LoVo (cell line): ENCODE measurements around the gene KDM2B.
"Not testable (repeated sequence)": the region's sequence is repeated elsewhere in the genome, so short reads cannot be mapped to it uniquely, and the experiment has no call there.

Experiments
- DNase-seq: peaks from one replicate; pipeline ENCODE4 v3.0.0-alpha.2; 2016; ENCODE audit warnings: low spot score

The KDM2B gene

DNA sequence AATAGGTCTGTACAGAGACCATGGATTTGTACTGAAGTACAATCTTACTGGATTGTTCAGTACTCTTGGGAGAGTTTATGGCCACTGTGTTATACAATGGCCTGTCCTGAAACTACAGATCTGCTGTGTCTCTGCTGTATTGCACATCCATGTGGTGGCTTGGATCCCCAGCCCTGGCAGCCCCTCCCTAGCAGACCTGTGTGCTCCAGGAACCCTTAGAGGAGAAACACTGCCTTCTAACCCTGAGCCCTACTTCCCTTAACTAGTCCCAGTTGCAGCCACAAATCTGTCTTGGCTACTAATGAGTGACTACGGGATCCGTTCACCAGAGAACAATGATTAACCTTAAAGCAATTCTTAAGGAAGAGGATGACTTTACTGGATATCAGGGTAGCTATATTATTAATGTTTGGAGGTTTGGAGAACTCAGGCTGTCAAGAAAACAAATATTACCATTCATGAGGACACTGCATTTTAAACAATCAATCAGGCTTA is 153.2 kb downstream of the KDM2B start:
- DNase-seq = no peak

DNA sequence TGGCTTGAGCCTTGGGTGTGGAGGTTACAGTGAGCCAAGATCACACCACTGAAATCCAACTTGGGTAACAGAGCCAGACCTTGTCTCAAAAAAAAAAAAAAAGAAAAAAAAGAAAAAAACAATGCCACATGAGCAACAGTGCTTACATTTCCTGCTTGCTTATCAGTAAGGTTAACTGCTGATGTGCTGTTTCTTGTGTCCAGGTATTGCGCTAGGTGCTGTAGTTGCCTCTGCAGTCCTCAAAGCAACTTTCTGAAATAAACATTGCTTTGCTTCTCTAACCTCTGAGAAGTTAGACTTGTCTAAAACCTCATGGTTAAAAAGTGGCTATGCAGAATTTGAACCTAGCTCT is 156.2 kb downstream of the KDM2B start:
- no peak for DNase-seq

DNA sequence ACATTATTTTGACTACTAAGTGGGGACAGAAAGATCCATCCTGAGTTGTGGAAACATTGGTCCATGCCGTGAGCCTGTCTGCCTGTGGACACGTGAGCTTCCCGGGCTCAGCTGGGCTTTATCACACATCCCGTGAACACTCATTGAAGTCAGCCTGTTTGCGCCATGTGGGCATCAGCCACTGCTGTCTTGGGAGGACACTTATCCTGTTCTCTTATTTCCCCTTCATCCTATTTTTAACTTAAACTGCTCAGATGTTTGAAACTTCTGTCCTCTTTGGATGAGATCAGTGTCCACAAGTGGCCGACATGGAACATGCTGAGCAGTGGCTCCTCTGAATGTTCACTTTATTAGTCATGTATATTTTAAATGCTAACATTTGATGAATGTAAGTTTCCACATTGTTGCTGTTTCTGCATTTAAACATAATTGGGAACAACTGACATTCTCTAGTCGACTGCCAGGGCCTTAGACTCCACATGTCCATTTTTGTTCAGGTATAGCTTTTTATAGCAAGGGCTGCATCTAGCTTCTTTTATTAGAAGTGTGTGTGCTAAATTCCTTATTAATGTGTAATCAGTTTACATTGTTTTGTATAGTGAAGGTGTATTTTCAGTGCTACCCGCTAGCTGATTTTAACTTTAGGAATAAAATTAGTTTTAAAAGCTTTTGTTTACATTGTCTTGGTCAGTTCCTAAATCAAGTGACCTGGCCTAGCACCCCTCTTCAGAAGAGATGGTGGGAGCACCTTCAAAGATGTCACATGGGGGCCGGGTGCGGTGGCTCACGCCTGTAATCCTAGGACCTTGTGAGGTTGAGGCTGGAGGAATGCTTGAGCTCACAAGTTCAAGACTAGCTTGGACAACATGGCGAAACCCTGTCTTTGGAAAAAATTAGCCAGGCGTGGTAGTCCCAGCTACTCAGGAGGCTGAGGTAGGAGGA is 156.9 kb downstream of the KDM2B start:
- no peak for DNase-seq

DNA sequence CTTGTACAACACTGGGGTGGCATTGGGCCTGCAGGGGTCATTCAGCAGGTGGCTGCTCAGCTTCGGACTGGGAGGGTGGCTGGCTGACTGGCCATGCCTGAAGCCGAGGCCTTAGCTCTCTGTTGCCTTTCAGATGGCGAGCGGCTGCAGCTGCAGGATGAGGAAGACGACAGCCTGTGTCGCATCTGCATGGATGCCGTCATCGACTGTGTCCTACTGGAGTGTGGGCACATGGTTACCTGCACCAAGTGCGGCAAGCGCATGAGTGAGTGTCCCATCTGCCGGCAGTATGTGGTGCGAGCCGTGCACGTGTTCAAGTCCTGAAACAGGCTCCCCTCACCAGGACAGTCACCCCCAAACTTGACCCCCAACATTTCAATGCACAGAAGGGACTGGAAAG is 157.6 kb downstream of the KDM2B start:
- no peak for DNase-seq

DNA sequence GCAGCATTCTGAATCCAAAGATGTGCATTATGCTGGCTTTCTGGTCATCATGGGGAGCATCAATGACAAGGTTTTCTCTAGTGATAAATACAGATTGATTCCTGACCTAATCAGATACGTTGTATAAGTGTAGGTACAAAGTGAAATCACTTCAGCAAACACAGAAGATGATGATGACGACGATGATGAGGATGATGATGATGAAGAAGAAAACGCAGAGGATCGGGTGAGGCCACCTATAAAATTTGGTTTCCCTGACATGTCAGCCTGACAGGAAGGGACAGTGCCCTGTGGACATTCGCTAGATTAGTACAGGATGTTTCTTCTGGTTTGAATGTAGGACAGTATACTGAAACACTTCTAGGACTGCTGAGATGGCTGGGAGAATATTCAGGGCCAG is 160.7 kb downstream of the KDM2B start:
- no peak for DNase-seq

DNA sequence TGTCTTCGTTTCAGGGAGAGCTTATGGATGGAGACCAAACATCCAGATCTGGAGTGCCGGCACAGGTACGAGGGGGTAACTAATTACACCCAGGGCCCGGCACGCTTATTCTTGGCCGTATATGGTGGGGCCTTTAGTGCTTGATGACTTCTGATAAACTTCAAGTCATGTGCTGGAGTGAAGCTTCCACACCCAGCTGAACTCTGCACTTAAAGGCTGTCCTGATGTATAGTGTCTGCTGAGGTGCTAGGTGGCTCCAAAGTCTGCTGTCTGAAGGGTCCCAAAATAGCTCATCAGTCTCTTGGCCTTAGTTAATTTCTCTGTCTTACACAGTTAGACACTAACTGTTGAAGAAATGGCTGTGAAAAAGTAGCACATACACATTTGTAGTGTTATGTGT is 163.0 kb downstream of the KDM2B start:
- no peak for DNase-seq

DNA sequence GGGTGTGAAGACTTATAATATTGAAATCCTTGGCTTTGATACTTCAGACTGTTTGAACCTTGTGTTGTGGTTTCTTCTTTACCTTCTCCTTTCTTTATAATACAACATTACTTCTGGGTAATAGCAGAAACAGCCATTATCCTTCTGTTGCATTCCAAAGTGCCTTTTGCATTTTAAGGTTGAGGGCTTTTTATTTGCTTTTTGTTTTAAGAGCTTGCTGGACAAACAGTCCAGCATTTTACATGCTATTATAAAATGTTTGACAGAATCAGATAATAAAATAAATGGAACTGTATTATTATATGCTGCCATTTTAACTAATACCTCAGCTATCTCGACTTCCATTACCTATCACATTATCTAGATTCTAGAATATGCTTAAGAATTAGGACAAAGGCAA is 166.9 kb downstream of the KDM2B start:
- no peak for DNase-seq

DNA sequence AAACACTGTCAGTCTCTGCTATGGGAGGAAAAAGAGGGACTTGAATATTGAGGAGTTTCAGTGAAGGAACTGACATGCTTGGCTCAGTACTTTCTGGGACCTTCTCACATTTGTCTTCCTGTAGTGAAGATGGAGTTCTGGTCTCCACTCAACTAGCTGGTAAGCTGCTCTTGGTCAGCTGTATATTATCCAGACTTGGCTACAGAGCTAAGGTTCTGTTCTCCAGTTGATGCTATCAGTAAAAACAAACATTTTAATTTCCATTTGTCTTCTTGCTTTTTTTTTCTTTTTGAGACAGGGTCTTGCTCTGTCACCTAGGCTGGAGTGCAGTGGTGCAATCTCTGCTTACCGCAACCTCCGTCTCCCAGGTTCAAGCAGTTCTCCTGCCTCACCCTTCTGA is 175.6 kb downstream of the KDM2B start:
- no peak for DNase-seq

DNA sequence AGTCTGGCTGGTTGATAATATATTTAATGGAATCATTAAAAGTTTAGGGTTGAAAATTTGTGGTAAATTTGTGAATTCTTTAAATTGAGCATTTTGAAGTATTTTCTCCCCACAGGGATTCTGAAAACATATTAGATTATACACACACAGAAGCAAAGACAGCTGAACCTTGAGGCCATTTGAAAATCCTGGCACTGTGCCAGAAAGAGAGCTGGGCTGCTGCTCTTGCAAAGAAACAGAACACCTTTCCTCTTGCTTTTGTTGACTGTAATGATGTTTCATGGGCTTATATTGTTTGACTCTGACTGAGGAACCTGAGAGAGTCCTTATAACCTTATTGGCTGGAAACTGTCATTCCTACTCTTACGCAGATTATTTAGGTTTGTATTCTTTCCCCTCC is 176.1 kb downstream of the KDM2B start:
- DNase-seq = no peak

DNA sequence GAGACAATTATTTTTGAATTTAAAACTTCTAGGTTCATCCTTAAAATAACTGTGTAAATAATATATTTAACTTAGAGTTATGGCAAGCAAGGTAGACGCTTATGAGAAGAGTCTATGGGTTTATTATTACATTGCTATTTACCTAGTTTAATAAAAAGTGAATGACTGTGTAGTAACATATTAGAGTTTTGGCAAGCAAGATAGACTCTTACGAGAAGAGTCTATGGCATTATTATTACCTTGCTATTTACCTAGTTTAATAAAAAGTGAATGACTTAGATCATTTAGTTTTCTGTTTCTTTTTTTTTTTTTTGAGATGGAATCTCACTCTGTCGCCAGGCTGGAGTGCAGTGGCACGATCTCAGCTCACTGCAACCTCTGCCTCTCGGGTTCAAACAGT is 177.1 kb downstream of the KDM2B start:
- DNase-seq = no peak

DNA sequence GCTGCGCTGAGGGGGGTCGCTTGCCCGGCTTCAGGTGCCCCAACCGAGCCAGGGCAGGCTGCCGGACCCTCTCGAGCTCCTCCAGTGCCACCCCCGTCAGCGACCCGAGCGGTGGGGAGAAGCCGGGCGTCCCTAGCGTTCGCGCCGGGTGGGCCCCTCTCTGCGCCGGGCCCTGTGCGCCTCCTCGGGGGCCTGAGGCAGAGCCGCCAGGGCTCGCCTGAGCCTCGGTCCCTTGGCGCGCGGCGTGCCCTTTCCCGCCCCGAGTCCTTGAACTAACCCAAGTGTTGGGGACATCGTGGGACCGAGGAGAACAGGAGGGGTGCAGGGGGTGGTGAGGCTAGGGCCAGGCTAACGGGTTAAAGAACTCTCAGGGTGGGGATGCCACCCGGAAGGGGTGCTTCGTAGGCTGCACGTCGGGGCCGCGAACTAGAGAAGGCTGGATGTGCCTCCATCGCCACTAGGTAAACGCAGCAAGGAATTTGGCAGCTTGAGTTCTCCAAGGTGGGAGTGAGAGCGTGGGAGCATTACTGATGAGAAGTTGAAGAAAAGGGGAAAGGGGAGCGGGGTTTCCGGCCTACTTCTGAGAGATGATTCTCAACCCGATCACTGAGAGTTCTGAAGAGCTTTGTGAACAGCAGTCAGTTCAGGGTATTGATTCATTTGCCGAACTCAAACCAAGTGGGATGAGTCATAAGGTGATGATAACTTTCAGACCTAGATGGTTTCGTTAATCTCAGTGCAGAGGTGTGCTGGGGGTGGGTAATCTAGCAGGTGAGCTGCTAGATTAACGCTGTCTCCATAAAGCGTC is 180.3 kb downstream of the KDM2B start:
- DNase-seq = peak; percentile 72

DNA sequence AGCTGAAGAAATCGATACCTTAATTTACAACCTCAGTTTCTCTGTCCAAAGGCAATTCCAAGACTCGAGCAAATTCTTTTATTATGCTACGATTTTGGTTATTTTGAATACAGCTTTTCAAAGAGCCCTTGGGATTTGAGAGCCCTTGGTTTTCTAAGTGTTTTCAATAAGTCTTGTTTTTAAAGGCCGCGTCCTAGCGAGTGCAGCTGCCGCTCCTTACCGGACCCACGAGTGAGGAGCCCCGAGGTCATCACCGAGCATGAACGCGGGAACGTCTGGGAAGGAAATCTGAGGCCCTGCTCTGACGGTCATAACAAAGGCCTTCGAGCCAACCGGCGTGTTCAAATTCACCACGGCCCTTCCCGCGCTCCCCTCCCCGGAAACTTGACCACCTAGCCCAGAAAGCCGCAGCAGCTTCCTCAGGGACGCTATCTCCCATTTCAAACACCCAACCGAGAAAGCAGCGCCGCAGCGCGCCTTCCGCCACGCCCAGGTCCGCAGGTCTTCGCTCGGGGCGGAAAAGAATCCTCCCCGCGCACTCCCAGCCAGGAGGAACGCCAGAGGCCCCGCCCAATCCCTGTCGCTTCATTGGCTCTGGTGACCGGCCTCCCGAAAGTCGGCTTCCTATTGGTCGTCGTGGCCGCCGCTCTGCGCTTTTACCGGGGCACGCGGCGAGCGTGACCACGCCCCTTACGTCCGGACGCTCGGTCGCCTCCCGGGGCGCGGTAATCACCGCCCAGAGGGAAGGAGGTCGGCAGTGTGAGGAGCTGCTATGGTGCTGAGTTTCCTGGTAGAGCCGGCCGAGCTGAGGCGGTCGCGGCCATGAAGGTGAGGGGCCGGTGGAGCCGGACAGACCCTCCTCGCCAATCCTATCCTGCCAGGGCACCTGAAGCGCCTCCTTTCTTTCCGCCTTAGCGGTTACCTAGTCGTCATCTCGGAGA is 181.2 kb downstream of the KDM2B start, which contains the start of gene RNF34:
TSS of gene RNF34 (plus strand) at position 728 of the 941 bp plus-strand sequence. CDS start at position 823, 95 bp downstream.
- peak; percentile 100 for DNase-seq

DNA sequence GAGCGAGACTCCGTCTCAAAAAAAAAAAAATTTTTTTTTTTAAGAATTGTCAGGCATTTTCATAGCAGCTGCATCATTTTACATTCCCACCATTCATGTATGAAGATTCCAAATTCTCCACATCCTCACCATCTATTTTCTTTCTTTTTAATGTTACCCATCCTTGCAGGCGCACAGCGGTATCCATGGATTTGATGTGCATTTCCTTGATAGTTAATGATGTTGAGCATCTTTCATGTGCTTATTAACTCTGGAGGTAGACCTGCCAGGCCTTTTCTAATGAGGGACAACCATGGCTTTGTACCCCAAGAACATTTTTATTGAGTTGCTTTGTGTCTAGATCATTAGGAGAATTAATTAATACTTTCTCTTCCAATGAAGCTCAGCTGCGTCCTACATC is 182.5 kb downstream of the KDM2B start:
- no peak for DNase-seq

DNA sequence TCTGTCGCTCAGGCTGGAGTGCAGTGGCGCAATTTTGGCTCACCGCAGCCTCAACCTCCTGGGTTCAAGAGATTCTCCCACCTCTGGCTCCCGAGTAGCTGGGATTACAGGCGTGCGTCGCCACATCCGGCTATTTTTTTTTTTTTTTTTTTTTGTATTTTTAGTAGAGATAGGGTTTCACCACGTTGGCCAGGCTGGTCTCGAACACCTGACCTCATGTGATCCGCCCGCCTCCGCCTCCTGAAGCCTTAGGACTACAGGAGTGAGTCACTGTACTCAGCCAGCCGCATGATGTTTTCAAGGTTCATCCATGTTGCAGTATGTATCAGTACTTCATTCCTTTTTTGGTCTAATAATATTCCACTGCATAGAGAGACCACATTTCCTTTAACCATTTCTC is 183.3 kb downstream of the KDM2B start:
- no peak for DNase-seq

DNA sequence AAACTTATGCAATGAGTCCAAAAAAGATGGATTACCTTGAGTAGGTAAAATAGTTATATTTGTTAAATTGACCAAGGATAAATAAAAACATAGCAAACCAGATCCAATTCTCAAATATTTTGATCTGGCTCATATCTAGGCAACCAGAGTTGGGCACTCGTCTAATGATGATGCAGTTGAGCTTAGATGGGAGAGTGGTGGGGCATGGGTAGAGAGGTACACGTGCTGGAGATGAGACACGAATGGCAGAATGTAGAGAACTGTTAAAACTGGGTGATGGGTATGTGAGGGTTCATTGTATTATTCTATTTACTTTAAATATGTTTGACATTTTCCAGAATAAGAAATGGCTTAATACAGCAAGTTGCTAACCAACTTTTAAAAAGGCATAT is 188.5 kb downstream of the KDM2B start:
- DNase-seq = no peak

DNA sequence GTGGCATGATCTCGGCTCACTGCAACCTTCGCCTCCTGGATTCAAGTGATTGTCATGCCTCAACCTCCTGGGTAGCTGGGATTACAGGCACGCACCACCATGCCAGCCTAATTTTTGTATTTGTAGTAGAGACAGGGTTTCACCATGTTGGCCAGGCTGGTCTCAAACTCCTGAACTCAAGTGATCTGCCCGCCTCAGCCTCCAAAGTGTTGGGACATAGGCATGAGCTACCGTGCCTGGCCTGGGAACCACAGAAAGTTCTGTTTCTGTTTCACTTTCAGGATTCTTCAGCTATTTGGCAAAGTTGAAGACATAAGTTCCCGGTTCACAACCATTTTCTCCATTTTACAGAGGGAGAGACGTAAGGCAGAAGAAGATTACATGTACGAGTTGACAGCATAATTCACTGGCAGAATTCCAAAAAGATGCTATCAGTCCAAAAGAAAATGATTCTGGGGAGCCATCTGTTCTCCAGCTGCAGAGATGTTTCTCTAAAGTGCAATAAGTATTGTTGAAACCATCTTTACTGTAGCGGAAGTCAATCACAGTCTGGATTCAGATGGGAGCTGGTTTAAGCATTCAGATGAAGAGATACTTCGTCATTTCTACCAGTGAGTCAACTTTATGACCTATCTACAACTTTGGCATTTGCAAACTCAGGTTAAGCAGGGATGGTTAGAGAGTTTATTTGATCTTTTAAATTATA is 189.1 kb downstream of the KDM2B start:
- DNase-seq = no peak

DNA sequence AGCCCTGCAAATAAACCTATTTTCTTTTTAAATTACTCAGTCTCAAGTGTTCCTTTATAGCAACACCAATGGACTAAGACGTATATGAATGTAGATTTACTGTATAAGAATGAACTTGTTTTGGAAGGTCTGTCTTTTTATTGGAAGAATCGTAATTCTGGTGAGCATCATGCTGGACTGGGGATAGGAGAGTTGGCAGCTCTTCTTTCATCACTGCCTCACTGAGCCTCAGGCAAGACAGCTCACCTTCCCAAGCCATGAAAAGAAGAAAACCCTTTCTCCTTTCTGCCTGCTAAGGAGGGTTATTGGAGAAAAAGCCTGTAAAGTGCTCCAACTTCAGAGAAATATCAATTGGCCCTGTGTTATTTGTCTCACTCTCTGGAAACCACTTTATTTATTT is 190.0 kb downstream of the KDM2B start:
- no peak for DNase-seq

DNA sequence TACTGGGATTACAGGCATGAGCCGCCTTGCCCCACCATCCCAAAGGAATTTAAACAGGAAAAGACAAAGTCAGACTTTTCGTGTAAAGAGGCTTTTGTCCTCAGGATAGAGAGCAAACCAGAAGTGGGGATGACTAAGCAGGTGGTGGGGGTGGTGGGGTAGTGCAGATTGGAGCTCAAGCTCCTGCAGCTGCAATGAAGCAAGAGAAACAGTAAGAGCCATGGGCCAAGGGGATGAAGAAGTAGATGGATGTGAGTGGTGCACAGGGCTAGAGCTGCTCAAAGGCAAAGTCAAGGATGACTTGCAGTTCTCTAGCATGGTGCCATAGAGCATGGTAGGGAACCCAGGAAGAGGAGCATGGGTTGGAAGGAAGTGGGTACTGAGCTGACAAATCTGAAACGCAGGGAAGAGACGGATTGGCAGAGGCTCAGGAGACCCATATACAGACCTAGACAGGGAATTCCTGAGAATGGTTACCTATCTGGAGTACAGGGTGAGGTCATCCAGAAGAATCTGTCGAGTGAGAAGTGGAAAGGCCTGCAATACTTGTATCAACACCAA is 192.3 kb downstream of the KDM2B start:
- no peak for DNase-seq

DNA sequence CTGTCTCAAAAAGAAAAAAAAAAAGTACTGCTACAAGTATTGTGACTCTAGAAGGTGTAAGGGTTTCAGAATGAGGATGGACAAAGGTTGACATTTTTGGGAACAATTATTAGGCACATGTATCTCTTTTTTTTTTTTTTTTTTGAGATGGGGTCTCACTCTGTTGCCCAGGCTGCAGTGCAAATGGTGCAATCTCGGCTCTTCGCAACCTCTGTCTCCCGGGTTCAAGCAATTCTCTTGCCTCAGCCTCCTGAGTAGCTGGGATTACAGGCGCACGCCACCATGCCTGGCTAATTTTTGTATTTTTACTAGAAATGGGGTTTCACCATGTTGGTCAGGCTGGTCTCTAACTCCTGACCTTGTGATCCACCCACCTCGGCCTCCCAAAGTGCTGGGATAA is 195.9 kb downstream of the KDM2B start:
- DNase-seq = not testable (repeated sequence)

DNA sequence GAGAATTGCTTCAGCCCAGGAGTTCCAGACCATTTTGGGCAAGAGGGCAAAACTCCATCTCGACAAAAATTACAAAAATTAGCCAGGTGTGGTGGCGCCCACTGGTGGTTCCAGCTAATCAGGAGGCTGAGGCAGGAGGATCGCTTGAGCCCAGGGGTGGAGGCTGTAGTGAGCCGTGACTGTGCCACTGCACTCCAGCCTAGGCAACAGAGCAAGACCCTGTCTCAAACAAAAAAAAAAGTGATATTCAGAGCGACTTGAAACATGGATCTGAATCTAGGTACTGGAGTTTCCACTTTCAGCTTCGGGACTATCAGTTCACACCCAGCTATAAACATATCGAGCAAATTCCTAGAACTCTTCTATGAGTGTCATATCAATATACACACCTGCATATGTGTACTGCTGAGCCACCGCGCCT is 197.2 kb downstream of the KDM2B start:
- DNase-seq = no peak

DNA sequence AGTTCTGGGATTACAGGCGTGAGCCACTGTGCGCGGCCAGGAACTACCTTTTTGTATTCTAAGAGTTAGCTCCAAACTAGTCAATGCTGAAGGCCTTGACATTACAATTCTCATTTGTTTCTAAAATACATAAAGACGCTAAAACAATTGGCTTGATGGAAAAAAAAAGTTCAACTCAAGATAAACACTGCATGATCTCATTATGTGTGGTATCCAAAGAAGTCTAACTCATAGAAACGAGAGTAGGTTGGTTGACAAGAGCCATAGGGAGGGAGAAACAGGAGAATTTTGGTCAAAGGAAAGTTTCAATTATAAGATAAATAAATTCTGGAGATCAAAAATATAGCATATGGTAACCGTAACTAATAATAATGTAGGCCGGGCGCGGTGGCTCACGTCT is 200.9 kb downstream of the KDM2B start:
- no peak for DNase-seq
